K562 (cell line): ENCODE results near the gene USP20. TPM values are rescaled to one million over a fixed set of nuclear protein-coding genes. Genes with fewer than 3 reads are reported as not detected.

Experiments used
- ATAC-seq: fragments of 200-7000 bp; cut with Tn5 transposase; 3 replicates; pipeline ENCODE4 v1.9.1; 2020; ENCODE audit warnings: moderate library complexity
- BruUV-seq: library from RNA; stranded (reverse); fragments of 400-500 nt; replicated peaks from 2 replicates; lab custom pipeline; 2021; lab: Mats Ljungman, UMichigan
- CTCF ChIA-PET: fragments of 300-600 bp; formaldehyde crosslinking; extraction: SDS; loops from one replicate; lab custom pipeline; 2021; ENCODE audit warnings: low intra/inter-chr PET ratio; lab: Yijun Ruan, JAX
- POLR2A ChIA-PET: fragments of 300-600, 350-650 bp; sonication (Branson Sonifier 250); formaldehyde crosslinking; extraction: SDS; loops from one replicate; lab custom pipeline; 2021; ENCODE audit warnings: antibody characterized with exemption, inconsistent platforms; lab: Yijun Ruan, JAX
- DNase-seq, 4 experiments: peaks; one replicate each; pipeline versions ENCODE4 v3.0.0 to v3.0.0-alpha.2; 2011 to 2018; ENCODE audit warnings: low spot score in 3 of 4, mixed read lengths in 3 of 4; ENCODE audit errors: extremely low read depth in 1 of 4
- FAIRE-seq: peaks from 2 replicates; lab custom pipeline; 2011; peaks lifted over from hg19 to GRCh38; lab: Jason Lieb, UNC
- H2AFZ ChIP-seq: 2 replicates; pipeline ENCODE4 v1.6.0; 2011; ENCODE audit warnings: low read depth, low read length, control low read depth, inconsistent platforms
- H3K27ac ChIP-seq: fragments of 200-600 bp; 3 replicates; pipeline ENCODE4 v1.8.0; 2011; ENCODE audit warnings: low read depth, mild to moderate bottlenecking, control low read depth, inconsistent platforms, low read length, moderate library complexity, mixed read lengths; ENCODE audit errors: extremely low read depth
- H3K27me3 ChIP-seq, 2 experiments: fragments of 300-600 bp in 1 of 2; 2 replicates in 1 of 2; 3 replicates in 1 of 2; pipeline versions ENCODE4 v1.6.0 to v1.8.0; 2011; ENCODE audit warnings: inconsistent platforms in 2 of 2, low read length in 2 of 2, mild to moderate bottlenecking in 1 of 2, mixed read lengths in 1 of 2, moderate library complexity in 1 of 2; ENCODE audit not compliant: control insufficient read depth in 2 of 2, insufficient read depth in 2 of 2
- H3K36me3 ChIP-seq: fragments of 300-600 bp; 3 replicates; pipeline ENCODE4 v1.8.0; 2011; ENCODE audit warnings: mild to moderate bottlenecking, low read length, inconsistent platforms; ENCODE audit not compliant: control insufficient read depth, insufficient read depth
- H3K4me1 ChIP-seq, 2 experiments: fragments of 200-600 bp in 1 of 2; replicated peaks in 1 of 2; 2 replicates in 1 of 2; 3 replicates in 1 of 2; pipeline versions ENCODE4 v1.5.1 to v1.8.0; 2011; ENCODE audit warnings: inconsistent platforms in 2 of 2, low read length in 2 of 2, mild to moderate bottlenecking in 1 of 2, mixed read lengths in 1 of 2, moderate library complexity in 1 of 2; ENCODE audit not compliant: control insufficient read depth in 2 of 2, insufficient read depth in 2 of 2
- H3K4me2 ChIP-seq: 2 replicates; pipeline ENCODE4 v1.6.1; 2011; ENCODE audit warnings: low read length, control low read depth, inconsistent platforms, mixed read lengths; ENCODE audit not compliant: insufficient read depth
- H3K4me3 ChIP-seq: fragments of 200-600 bp; sonication (generic), shearing (Covaris generic); 2 replicates; pipeline ENCODE4 v1.5.1; 2016; ENCODE audit warnings: control low read depth, inconsistent platforms
- H3K79me2 ChIP-seq: fragments of 200-600 bp; 3 replicates; pipeline ENCODE4 v1.8.0; 2011; ENCODE audit warnings: low read length, inconsistent platforms; ENCODE audit not compliant: control insufficient read depth, insufficient read depth
- H3K9ac ChIP-seq, 2 experiments: 2 replicates each; pipeline versions ENCODE4 v1.6.0 to v1.6.1; 2011; ENCODE audit warnings: low read depth in 2 of 2, low read length in 2 of 2, control low read depth in 1 of 2, inconsistent platforms in 1 of 2, mild to moderate bottlenecking in 1 of 2, mixed read lengths in 1 of 2; ENCODE audit not compliant: insufficient read depth in 1 of 2
- H3K9me1 ChIP-seq: one replicate; pipeline ENCODE4 v1.6.0; 2011; ENCODE audit warnings: inconsistent platforms, mild to moderate bottlenecking, low read length, moderate library complexity; ENCODE audit not compliant: control insufficient read depth, insufficient read depth
- H3K9me3 ChIP-seq: replicated peaks from 2 replicates; pipeline ENCODE4 v1.5.1; 2011; ENCODE audit warnings: low read depth, low read length, inconsistent platforms; ENCODE audit not compliant: control insufficient read depth, insufficient read depth
- H4K20me1 ChIP-seq: replicated peaks from 2 replicates; pipeline ENCODE4 v1.6.1; 2011; ENCODE audit warnings: low read length, inconsistent platforms, mixed read lengths; ENCODE audit not compliant: control insufficient read depth, insufficient read depth
- ATF1 ChIP-seq, 2 experiments: fragments of 450-650 bp in 1 of 2; IDR thresholded peaks; 2 replicates each; pipeline ENCODE4 v1.6.1; 2016; ENCODE audit warnings: missing compliant biosample characterization in 1 of 2, missing genetic modification characterization in 1 of 2
- HMG20B ChIP-seq: fragments of 250-450 bp; sonication (Bioruptor Pico); IDR thresholded peaks from 2 replicates; pipeline ENCODE4 v1.5.0; 2021; ENCODE audit warnings: mild to moderate bottlenecking
- MCM5 ChIP-seq: fragments of 450-650 bp; IDR thresholded peaks from 2 replicates; pipeline ENCODE4 v1.6.1; 2016; ENCODE audit warnings: low read depth
- SETDB1 ChIP-seq: IDR thresholded peaks from one replicate; pipeline ENCODE4 v1.6.1; 2012; ENCODE audit warnings: low read length, control low read depth, inconsistent platforms
- TAF1 ChIP-seq: IDR thresholded peaks from 2 replicates; pipeline ENCODE4 v1.6.1; 2011; ENCODE audit warnings: mild to moderate bottlenecking, low read length, moderate library complexity; ENCODE audit not compliant: insufficient read depth, control insufficient read depth, severe bottlenecking; ENCODE audit errors: extremely low read depth
- ZNF507 ChIP-seq: conservative IDR thresholded peaks from 2 replicates; pipeline ENCODE4 v1.6.1; 2017; ENCODE audit warnings: missing genetic modification characterization, missing compliant biosample characterization
- WGBS: fragments of 100-300 bp; shearing (Covaris generic); methylation state at CpG from one replicate; pipeline ENCODE4 v1.1.6; 2016; ENCODE audit warnings: low coverage, mixed read lengths; ENCODE audit not compliant: insufficient coverage; ENCODE audit errors: missing lambda C conversion rate; 5-methylcytosine and 5-hydroxymethylcytosine counted together
- in situ Hi-C: fragments of 300-500 bp; cut with MboI; formaldehyde crosslinking; loops from 4 replicates; pipeline ENCODE4 v1.15.0; 2018; ENCODE audit warnings: inconsistent platforms, mixed read lengths
- intact Hi-C: fragments of 100-400 bp; cut with micrococcal nuclease; formaldehyde crosslinking; loops from 2 replicates; pipeline ENCODE4 v1.14.2; 2022
- polyA plus RNA-seq, 8 experiments: library from polyadenylated mRNA; depleted of rRNA in 4 of 8; stranded (reverse) in 5 of 8; unstranded in 3 of 8; fragments of >200 nt; fragmentation: Nextera tagmentation in 2 of 8; fragmentation: Illumina TruSeq in 1 of 8; extraction: Ambion mirVana in 2 of 8; extraction: Trizol in 1 of 8; gene quantifications; 2 replicates each; pipeline versions ENCODE4 v1.2.1 to v1.2.3, GENCODE V29; 2011 to 2014; ENCODE audit warnings: inconsistent platforms in 1 of 8, missing spikeins in 1 of 8
- total RNA-seq, 7 experiments: library from RNA; depleted of rRNA in 6 of 7; stranded (reverse); fragments of >200 nt in 6 of 7; fragmentation: Illumina TruSeq in 2 of 7; extraction: Trizol in 2 of 7; gene quantifications; 2 replicates each; pipeline versions ENCODE4 v1.2.1 to v1.2.3, GENCODE V29; 2011 to 2021; ENCODE audit warnings: low replicate concordance in 1 of 7

Gene USP20
- total and polyA plus RNA-seq, 9 of the 15 experiments (the other 6 are each of a cell fraction or from before 2014, with no cell fraction given): 1.9 to 136 (median 49.1) TPM

- no peak for TF ChIP-seq TAF1
- no peak for TF ChIP-seq SETDB1
- no peak for TF ChIP-seq MCM5
Observed at GRCh38 chr9:129806061-129806460, 29.2 kb upstream of the USP20 start (continued).

- H2AFZ ChIP-seq: no peak overlapping the region
- FAIRE-seq: no peak
- no peaks in the 10 kb centered on the region for H3K27me3 ChIP-seq
- H3K27ac ChIP-seq: no peak overlapping the region
- ChIA-PET POLR2A (interaction anchor here (0.6 to 5.8 kb wide), 10 partner anchors 9 to 95 kb away, joined by 3 to 49 read pairs (median 4); partner anchors contain the start of gene TOR1A), CTCF (no interaction called here)
- intact Hi-C loops (no loop called here), in situ Hi-C loops (no loop called here)
- H3K79me2 ChIP-seq: peaks cover 1% of the 10 kb centered on the region; the same call in 1 of the 3 replicates
- no peaks in the 10 kb centered on the region for H3K9me3 ChIP-seq
- BruUV-seq: no TSS peak
- no peak for TF ChIP-seq ZNF507 (tag)
- no peak for TF ChIP-seq ATF1 (CRISPR knock-in tag; IDR thresholded peaks at IDR 0.05)
- TF ChIP-seq ATF1 (tag; IDR thresholded peaks at IDR 0.05): no peak
- TF ChIP-seq HMG20B (CRISPR knock-in tag): no peak
- H3K4me3 ChIP-seq: no peak overlapping the region
- 0 out of 4 replicates have a peak overlapping the region, but pooled peaks of 1 of the 2 experiments have one; percentile 10 for H3K9ac ChIP-seq
- no peak for ATAC-seq
- no peak overlapping the region for H3K4me2 ChIP-seq
- H3K36me3 ChIP-seq: peaks cover 80% of the 10 kb centered on the region
- H4K20me1 ChIP-seq: peaks cover 8% of the 10 kb centered on the region
- WGBS: 85% methylated on average over 11 of the region's 11 CpGs
- H3K4me1 ChIP-seq: peaks cover 4 to 11% of the 10 kb centered on the region in 2 experiments; a peak in 3 of 5 replicates
- peaks cover 6% of the 10 kb centered on the region for H3K9me1 ChIP-seq
- DNase-seq: no peak
Observed at GRCh38 chr9:129809346-129809745, 25.9 kb upstream of the USP20 start.
